Fibroblast of lung (primary cell): ENCODE measurements around the gene MACROD2.

Experiments
- CTCF ChIP-seq, 2 donors: IDR thresholded peaks in 1 of 2; conservative IDR thresholded peaks in 1 of 2; 1 replicate in 1 of 2; 2 replicates in 1 of 2; pipeline ENCODE4 v1.5.1; 2011 to 2012; ENCODE audit warnings: low read length in 2 of 2, control low read depth in 1 of 2, inconsistent platforms in 1 of 2, low read depth in 1 of 2, mild to moderate bottlenecking in 1 of 2
- EZH2 ChIP-seq: IDR thresholded peaks from 2 replicates; pipeline ENCODE4 v1.5.1; 2012; ENCODE audit warnings: low read length, control low read depth, mild to moderate bottlenecking; ENCODE audit errors: missing control alignments

GRCh38 chr20:15774926-15775325, 1779.6 kb downstream of the MACROD2 start:
- TF ChIP-seq CTCF (conservative IDR thresholded peaks at IDR 0.05 in 1 of 2, IDR thresholded peaks at IDR 0.05 in 1 of 2; ENCODE audit: low read depth in 1 of 2, low read length in 2 of 2) (no peak), EZH2 (no peak)
